ENCODE data around the gene RELL2.

RELL2 gene, protein sequence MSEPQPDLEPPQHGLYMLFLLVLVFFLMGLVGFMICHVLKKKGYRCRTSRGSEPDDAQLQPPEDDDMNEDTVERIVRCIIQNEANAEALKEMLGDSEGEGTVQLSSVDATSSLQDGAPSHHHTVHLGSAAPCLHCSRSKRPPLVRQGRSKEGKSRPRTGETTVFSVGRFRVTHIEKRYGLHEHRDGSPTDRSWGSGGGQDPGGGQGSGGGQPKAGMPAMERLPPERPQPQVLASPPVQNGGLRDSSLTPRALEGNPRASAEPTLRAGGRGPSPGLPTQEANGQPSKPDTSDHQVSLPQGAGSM

DNA sequence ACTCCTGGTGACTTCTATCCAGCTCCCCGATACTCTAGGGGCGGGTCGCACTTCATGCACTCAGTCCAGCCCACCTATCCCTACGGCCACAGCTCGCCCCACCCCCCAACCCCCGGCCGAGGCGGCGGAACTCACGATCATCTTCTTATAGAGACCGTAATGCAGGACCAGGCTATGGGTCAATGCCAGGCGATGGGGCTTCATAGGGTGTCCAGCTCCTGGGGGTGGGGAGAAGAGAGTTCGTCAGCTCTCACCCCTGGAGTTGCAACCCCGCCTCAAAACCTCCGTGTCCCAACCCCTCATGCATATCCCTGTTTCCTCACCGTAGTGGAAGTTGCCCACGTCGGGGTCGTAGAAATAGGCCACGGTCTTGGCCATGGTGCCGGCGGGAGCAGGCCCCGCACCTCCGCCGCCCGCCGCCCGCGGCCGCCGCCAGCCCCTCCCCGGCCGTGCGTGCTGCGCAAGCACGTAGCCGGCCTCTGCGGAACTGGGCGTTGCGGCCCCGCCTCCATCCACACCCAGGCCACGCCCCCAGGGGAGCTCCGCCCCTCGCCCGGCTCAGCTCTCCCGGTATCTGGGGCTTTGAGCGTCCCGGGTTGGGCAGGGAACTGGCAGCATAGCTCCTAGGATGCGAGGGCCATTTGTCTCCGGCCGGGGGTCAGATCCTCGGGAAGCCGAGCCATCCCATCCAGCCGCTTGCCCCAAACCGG, at the start of gene RELL2, which contains the start of gene HDAC3:
TSS of gene RELL2 (plus strand) at position 585 of the 710 bp plus-strand sequence. CDS start 1,229 bp downstream, outside the sequence.
TSS of gene HDAC3 (minus strand) at position 437 of the 710 bp plus-strand sequence. CDS start at position 378, 59 bp downstream.
- DNase-seq (ENCODE audit: extremely low read depth, low read depth) = no peak
- TF ChIP-seq, protein P1, sequence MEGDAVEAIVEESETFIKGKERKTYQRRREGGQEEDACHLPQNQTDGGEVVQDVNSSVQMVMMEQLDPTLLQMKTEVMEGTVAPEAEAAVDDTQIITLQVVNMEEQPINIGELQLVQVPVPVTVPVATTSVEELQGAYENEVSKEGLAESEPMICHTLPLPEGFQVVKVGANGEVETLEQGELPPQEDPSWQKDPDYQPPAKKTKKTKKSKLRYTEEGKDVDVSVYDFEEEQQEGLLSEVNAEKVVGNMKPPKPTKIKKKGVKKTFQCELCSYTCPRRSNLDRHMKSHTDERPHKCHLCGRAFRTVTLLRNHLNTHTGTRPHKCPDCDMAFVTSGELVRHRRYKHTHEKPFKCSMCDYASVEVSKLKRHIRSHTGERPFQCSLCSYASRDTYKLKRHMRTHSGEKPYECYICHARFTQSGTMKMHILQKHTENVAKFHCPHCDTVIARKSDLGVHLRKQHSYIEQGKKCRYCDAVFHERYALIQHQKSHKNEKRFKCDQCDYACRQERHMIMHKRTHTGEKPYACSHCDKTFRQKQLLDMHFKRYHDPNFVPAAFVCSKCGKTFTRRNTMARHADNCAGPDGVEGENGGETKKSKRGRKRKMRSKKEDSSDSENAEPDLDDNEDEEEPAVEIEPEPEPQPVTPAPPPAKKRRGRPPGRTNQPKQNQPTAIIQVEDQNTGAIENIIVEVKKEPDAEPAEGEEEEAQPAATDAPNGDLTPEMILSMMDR (IDR thresholded peaks at IDR 0.05; ENCODE audit: low read depth, low read length, missing control alignments) = no peak
- peak within 1 kb of the TSS; percentile 95 for H3K4me3 ChIP-seq (replicated peaks; ENCODE audit: low read depth, low read length)

DNA sequence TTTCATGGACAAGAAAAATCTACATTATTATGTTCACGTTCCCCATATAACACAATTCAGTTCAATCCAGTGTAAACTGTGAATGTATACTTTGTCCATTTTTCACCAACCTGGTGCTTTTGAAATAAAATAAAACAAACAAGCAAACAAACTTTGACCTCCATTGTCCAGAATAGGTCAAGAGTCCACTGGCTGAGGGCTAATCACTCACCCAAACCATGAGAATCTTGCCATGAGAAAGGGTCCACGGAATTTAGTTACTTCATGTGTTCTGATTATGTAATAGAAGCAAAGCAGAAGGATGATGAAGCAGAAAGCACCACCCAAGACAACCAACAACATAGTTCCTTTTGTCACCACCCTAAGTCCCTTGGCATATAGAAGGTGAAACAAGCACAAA, 46.7 kb upstream of the RELL2 start:
- H3K4me3 ChIP-seq (replicated peaks; ENCODE audit: low read depth, low read length) = no peak overlapping the region
- TF ChIP-seq, protein P1 (IDR thresholded peaks at IDR 0.05; ENCODE audit: low read depth, low read length, missing control alignments) = no peak
- DNase-seq (ENCODE audit: extremely low read depth, low read depth) = no peak

DNA sequence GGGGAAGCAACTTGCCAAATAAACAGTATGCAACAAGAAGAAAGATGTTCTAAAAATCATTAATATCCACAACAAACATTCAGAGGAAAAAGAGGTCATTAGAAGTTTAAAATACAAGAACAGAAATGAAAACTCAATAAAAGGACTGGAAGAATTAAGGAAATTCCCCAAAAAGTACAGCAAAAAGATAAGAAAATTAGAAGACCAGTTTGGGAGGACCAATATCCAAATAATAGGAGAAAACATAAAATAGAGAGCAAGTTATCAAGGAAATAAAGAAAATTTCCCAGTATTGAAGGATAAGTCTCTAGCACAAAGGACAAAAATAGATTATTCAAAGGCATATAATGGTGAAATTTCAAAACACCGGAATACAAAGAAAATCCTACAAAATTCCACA, 39.9 kb upstream of the RELL2 start:
- TF ChIP-seq, protein P1 (IDR thresholded peaks at IDR 0.05; ENCODE audit: low read depth, low read length, missing control alignments) = no peak
- H3K4me3 ChIP-seq (replicated peaks; ENCODE audit: low read depth, low read length) = no peak overlapping the region
- no peak for DNase-seq (ENCODE audit: extremely low read depth, low read depth)

DNA sequence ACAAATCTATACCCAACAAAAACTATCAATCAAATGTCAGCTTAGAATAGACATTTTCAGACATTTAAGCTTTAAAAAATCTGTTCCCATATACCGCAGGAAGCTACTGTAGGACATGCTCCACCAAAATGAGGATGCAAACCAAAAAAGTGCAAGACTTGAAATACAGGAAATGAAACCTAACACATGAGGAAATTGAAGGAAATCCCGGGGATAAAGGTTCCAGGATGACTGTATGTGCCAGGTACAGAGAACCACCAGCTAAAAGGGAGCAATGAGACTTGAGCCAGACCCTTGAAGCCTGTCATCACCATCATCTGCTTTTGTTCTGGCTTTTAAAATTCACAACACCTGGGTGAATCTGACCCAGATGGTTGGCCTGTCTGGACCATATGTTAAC, 39.4 kb upstream of the RELL2 start:
- no peak for DNase-seq (ENCODE audit: extremely low read depth, low read depth)
- TF ChIP-seq, protein P1 (IDR thresholded peaks at IDR 0.05; ENCODE audit: low read depth, low read length, missing control alignments) = no peak
- no peak overlapping the region for H3K4me3 ChIP-seq (replicated peaks; ENCODE audit: low read depth, low read length)

DNA sequence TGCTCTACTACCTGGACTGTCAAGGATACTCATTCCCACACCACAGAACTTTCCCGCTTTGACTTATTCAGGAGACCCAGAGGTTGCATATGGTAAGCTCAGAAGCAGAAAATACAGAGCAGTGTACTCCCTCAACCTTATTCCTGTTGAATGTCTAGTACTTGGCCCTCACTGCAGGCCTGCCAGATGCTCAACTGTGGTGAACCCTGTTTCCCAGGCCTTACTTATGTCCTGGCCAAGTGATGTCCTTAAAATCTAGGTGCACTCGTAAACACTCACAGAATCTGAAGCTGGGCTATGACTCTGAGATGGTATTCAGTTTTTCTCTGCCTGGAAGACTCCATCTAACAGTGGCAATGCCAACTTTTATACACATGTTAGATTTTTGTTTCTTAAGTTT, 39.0 kb upstream of the RELL2 start:
- H3K4me3 ChIP-seq (replicated peaks; ENCODE audit: low read depth, low read length) = no peak overlapping the region
- TF ChIP-seq, protein P1 (IDR thresholded peaks at IDR 0.05; ENCODE audit: low read depth, low read length, missing control alignments) = no peak
- DNase-seq (ENCODE audit: extremely low read depth, low read depth) = no peak

DNA sequence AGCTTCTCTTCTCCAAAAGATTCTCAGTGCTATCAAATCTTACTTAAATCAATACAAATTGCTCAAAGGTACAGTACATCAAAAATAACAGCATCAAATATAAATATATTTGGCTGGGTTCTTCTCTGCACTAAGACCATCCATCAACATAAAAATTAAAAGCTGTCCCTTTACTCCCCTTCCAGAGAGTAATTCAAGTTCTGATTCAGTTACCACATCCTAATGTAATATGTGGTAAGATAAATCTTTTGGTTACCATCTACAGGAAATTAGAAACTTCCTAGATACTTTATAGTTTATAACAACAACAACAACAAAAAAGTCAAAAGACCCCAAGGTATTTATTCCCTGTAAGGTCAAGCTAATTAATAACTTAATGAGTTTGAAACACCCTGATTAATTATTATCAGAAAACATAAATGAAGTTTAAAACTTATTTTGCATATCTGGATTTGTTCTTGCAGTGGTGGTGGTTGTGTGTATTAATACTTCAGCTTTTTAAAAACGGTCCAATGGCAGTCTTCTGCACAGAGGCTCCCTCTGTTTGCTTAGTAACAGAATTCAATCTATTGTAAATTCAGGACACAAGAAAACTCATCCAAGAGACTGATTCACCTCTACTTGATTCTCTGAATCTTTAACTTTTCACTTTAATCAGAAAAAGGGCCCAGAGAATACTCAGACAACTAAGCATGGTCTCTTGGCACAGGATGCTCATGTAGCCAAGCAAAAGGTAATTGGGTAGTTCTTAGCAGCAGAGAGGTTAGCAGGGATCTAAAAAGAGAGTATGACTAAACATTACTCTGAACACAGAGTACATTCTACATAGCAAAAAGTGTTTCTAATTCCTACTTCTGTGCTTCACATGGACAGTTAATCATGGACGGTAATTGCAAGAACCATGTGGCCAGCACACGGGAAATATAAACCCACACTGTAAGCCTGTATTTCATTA, 38.1 kb upstream of the RELL2 start:
- DNase-seq (ENCODE audit: extremely low read depth, low read depth) = no peak
- H3K4me3 ChIP-seq (replicated peaks; ENCODE audit: low read depth, low read length) = no peak overlapping the region
- TF ChIP-seq, protein P1 (IDR thresholded peaks at IDR 0.05; ENCODE audit: low read depth, low read length, missing control alignments) = no peak
